Loucy (cell line): ENCODE results near the gene FCHSD2.

Experiments used
- EZH2phosphoT487 ChIP-seq: fragments of 200-600 bp; IDR thresholded peaks from 2 replicates; pipeline ENCODE4 v1.6.1; 2018; ENCODE audit warnings: antibody characterized with exemption, mild to moderate bottlenecking, moderate library complexity, borderline replicate concordance
- TF ChIP-seq, protein P1 (sequence below): fragments of 200-600 bp; sonication (generic); conservative IDR thresholded peaks from 2 replicates; pipeline ENCODE4 v1.5.1; 2014; ENCODE audit warnings: mild to moderate bottlenecking, antibody characterized with exemption, low read length

DNA sequence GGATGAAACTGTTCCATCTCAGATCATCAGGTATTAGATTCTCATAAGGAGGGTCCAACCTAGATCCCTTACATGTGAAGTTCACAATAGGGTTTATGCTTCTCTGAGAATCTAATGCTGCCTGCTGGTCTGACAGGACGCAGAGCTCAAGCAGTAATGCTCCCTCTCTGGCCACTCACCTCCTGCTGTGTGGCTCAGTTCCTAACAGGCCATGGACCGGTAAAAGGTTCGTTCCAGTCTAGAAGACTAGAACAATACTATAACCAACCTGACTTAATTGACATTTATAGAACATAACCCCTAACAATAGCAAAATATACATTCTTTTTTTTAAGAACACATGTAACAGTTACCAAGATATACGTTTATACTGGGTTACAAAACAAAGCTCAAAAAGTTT, 282.1 kb downstream of the FCHSD2 start:
- TF ChIP-seq, protein P1, sequence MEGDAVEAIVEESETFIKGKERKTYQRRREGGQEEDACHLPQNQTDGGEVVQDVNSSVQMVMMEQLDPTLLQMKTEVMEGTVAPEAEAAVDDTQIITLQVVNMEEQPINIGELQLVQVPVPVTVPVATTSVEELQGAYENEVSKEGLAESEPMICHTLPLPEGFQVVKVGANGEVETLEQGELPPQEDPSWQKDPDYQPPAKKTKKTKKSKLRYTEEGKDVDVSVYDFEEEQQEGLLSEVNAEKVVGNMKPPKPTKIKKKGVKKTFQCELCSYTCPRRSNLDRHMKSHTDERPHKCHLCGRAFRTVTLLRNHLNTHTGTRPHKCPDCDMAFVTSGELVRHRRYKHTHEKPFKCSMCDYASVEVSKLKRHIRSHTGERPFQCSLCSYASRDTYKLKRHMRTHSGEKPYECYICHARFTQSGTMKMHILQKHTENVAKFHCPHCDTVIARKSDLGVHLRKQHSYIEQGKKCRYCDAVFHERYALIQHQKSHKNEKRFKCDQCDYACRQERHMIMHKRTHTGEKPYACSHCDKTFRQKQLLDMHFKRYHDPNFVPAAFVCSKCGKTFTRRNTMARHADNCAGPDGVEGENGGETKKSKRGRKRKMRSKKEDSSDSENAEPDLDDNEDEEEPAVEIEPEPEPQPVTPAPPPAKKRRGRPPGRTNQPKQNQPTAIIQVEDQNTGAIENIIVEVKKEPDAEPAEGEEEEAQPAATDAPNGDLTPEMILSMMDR = no peak
- no peak for TF ChIP-seq EZH2phosphoT487
